ENCODE data around the gene ANKK1.

Gene ANKK1

DNA sequence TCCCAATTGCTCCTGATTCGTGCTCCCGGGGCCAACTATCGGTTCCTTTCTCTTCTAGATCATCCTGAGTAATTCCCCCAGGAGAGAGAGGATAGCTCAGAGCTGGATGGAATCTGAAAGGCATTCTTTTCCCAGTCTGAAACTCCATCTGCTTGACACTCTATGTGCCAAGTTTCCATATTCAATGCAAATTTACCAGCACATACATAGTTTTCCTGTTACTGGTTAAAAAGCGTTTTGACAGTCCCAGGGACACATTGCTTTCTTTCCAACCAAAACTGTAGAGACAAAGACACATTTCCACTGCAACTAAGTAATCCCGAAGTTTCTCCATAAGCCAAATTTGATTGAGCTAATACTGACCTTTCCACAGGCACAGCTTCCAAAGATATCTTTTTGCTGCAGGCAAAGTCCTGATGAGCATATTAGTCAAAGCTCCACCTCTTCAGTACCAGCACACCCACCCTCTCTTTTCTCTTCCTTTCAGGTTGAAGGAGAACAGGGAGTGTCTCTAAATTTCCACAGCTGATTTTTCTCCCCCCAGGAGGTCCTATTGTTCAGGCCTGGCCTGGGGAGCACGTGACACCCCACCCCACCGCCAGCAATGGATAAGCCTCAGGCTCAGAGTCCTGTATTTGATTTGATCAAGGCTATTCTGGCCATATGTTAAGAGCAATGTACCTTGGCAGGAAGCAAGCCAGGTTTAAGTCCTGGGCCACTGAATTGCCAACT, 9.7 kb upstream of the ANKK1 start:
- DNase-seq = no peak

DNA sequence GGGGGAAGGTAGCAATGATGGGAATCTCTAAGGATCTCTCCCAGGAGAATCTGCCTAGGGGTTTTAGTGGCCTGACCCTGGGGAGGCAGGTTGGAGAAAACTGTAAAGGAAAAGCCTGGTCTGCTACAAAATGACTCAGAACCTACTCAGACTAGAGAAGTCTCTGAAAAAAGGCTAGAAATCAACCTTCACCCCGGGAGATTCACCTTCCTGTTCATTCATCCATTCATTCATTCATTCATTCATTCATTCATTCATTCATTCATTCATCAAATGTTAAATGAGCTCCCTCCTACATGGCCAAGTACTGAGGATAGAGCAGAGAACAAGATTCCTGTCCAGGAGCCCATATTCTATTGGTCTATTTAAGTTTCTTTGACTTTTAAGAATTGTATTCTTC, 8.9 kb upstream of the ANKK1 start:
- no peak for DNase-seq

DNA sequence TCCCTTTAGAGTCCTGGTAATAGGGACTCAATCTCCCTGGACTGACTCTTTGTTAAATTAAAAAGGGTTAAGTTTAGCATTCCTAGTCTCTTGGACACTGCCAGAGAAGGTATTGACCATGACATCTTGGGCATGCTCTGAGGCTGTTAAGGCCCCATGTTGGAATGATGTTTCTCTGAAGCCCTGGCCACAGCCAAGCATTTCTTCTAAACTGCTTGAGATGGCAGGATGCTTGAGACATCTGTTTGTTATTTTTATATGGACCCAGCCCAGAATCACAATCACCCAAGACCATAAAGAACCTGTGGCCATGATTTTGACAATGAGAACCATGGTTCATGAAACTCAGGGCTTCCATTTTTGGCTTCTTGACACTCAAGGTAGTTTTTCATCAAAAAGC, 5.5 kb upstream of the ANKK1 start:
- DNase-seq = no peak

DNA sequence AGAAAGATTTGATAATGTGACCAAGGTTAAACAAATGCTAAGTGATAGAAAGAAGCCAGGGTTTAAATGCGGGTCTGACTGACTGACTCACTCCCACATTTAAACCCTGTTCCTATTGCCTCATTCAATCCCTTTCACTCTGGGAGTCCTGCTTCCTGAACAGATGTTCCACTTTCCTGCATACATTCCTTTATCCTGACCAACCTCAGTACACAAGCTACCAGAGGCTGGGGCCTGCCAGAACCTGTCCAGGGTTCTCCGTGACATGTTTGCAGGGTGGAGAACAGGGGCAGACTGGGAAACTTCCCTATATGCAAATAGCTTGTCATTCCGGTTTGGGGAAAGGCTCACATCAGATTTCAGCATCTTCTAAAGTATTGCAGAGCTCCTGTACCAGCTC, 3.0 kb upstream of the ANKK1 start:
- no peak for DNase-seq

DNA sequence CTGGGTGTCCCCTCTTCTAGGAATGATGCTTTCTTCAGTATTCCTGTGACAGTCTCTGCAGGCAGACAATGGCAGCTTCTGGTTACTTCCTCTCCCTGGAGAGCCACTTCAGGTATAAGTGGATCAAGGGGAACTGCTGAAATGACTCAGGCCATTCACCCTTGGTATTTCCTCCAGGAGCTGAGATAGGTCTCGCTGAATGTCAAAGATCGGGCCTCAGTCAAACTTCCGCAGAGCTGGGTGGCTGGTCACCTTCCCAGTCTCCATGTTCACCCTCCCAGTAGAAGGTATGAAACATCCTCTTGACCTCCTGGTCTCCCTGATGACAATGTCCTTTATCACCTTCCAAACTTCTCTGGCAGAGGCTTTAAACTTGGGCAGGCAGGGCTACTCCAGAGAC, 1.8 kb upstream of the ANKK1 start:
- no peak for DNase-seq

DNA sequence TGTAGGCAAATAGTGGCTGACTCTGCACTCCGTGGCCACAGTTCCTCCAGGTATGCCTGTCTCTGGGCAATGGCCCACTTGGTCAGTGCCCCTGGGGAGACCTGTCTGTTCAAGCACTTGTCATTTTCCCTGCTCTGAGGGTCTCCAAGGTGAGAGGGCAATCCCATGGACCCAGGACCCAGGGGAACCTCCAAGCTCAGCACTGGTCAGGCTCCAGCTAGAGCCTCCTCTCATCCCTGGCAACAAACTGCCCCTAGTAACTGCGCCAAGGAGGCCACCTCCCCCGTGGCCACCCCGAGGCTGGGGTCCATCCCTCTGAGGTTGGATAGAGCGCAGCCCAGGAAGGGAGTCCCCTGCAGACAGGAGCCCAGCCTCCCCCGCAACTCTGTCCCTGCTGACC, 713 bp upstream of the ANKK1 start:
- no peak for DNase-seq

DNA sequence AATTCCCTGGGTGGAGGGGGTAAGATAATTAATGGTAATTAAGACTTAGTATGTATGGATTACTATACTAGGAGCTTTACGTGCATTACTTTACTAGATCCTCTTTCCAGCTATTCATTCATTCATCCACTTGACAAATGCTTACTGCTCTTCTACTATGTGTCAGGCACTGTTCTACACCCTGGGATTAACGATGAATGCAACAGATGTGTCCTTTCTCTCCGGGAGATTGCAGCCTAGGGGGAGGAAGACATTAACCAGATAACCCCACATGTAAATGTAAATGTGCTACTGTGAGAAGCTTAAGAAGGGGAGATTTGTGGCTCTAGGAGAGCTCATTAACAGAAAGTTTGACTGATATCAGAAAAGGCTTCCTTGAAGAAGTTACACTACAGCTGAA, 1.7 kb downstream of the ANKK1 start:
- DNase-seq = no peak

DNA sequence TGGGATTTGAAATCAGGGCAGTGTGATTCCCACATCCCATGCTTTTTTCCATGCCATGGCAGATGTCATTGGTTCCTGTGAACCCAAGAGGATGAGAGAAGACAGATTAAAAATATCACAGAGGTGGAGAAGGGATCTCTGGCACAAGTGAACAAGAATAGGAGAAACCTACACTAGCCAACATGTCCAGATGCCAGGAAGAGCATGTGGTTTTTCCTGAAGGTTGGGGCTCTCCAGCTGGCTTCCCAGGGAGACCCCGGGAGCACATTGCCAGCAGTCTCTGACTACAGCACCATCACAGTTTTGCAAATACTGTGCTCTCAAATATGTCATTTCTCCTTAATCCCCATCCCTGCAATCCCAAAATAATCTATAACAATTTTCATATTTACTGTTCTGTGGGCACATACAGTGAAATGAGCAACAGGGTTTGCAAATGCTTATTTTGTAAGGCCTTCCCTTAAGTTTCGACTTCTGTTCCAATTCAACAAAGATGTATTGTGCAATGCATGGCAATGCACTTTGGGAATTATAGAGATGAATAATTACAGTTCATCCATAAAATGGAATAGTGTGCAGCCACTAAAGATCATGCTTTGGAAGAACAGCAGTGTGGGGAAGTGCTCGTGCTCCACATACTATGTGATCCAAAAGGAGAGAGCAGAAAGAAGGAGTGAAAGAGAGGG, 4.8 kb downstream of the ANKK1 start:
- no peak for DNase-seq

DNA sequence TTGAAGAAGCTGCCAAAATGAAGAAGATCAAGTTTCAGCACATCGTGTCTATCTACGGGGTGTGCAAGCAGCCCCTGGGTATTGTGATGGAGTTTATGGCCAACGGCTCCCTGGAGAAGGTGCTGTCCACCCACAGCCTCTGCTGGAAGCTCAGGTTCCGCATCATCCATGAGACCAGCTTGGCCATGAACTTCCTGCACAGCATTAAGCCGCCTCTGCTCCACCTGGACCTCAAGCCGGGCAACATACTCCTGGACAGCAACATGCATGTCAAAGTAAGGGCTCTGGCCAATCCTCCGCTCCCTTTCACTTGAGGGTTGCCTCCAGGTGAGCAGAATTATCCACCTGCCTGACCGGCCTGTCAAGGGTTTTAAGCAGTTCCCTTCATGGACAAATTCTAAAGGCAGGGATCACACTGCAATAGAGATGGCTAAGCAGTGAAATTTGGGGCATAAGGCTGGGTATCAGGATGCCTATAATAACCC, 6.0 kb downstream of the ANKK1 start:
- DNase-seq = no peak

DNA sequence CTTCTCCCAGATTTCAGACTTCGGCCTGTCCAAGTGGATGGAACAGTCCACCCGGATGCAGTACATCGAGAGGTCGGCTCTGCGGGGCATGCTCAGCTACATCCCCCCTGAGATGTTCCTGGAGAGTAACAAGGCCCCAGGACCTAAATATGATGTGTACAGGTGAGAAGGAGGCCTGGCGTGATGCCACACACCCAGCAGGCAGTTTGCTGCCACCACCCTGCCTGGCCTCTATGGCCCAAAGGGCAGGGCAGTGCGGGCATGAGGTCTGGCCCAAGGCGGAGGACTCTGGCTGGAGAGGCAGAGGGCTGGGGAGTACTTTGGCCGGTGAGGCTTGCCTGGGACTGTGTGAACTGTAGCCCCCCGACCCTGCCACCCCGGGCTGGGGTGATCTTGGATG, 7.3 kb downstream of the ANKK1 start:
- no peak for DNase-seq

DNA sequence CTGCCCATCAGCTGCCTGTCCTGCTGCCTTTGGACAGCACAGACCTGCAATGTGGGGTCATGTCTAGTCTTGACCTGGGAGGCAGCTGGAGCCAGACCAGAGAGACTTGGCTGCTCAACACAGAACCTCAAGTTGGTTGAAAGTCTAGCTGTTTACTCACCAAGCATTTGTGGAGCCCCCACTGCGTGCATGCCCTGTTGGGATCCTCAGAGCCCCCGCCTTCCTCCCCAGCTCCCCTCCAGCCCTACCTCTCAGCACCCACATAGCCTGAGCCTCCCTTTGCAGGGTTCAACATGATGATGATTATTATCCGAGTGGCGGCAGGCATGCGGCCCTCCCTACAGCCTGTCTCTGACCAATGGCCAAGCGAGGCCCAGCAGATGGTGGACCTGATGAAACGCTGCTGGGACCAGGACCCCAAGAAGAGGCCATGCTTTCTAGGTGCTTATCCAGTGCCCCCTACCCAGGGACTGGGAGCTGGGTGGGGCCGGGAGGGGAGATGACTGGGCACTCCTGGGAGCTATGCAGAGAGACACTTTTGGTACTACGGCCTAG, 8.3 kb downstream of the ANKK1 start:
- DNase-seq = no peak

DNA sequence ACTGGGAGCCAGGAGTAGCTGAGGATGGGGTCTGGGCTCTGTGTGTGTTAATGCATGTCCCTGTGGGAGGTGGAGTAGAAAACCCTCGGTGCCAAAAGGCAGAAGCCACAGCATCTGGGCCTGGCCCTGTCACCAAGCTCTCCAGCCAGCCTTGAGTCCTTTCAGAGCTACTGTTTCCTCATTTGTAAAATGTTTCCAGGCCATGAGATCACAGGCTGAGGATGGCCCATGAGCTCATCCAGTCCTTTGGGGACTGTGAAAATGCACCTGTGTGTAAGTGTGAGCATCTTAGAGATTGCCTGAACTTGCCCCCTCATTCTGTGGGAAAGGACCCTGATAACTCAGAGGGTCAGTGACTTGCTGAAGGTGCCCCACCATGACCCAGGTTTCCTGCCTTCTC, 9.1 kb downstream of the ANKK1 start:
- DNase-seq = no peak

DNA sequence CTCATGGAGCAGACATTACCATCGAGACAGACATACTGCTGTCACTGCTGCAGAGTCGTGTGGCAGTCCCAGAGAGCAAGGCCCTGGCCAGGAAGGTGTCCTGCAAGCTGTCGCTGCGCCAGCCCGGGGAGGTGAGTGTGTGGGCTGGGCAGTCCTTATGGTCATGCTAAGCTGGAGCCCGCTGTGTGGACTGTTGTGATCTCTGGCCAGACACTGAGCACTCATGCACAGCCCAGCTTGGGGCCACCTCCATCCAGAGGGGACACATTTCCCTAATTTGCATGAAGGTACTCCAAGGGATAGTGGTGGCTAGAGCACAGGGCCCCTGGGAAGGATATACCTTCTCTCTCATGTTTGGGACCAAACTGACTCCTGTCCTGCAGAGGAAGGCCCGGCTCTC, 9.6 kb downstream of the ANKK1 start:
- no peak for DNase-seq

DNA sequence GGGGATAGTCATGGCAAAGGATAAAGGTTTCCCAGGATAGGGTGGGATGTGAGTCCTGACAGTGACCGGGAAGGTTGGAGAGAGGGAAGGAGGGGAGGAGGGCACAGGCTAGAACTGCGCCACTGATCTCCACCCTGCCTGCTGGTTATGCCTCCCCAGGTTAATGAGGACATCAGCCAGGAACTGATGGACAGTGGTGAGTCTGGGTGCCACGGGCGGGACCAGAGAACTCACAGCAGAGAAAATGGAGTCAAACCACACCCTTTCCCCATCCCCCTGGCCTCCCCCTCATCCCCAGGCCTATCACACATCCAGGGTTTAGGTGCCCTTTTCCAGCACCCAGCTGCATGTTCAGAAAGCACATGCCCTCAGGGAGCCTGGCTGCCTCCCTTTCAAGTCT, 10.2 kb downstream of the ANKK1 start:
- no peak for DNase-seq

DNA sequence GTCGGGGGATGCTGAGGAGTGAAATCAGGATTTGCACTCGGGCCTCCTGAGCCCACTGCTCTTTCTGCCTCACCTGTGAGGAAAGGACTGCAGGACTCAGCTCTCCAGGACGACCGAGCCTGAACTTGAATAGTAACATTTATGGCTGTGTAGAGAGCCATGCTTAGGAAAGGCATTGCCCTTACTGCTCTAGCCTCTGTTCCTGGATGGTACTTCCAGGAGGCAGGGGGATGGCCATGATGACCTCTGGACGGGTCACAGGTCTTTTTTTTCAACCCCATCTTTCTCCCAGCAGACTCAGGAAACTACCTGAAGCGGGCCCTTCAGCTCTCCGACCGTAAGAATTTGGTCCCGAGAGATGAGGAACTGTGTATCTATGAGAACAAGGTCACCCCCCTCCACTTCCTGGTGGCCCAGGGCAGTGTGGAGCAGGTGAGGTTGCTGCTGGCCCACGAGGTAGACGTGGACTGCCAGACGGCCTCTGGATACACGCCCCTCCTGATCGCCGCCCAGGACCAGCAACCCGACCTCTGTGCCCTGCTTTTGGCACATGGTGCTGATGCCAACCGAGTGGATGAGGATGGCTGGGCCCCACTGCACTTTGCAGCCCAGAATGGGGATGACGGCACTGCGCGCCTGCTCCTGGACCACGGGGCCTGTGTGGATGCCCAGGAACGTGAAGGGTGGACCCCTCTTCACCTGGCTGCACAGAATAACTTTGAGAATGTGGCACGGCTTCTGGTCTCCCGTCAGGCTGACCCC, 11.3 kb downstream of the ANKK1 start:
- no peak for DNase-seq

DNA sequence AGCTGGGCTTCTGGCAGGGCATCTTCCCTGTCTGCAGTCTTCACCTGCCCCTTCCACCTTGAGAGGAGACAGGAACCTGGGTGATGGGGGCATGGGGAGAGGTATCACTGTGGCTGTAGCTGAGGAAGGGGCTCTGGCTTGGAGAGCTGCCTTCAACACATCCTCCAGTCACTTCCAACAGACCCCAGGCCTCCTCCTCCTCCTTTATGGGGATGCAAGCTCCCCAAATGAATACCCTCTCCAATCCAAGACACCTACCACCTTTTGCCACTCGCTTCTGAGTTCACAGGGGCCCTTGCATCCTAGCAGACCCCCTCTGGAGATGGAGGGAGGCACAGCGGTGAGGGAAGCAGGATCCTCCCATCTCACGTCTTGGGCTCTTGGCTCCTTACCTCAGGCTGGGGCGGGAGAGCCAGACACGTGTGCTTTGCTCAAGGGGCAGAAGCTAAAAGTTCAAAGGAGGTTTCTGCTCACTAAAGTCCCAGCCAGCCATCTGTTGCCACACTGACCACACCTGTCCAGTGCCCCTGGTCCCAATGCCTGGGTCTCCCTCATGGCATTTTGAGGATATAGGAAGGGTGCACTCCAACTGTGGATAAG, 13.2 kb downstream of the ANKK1 start:
- DNase-seq = no peak

DNA sequence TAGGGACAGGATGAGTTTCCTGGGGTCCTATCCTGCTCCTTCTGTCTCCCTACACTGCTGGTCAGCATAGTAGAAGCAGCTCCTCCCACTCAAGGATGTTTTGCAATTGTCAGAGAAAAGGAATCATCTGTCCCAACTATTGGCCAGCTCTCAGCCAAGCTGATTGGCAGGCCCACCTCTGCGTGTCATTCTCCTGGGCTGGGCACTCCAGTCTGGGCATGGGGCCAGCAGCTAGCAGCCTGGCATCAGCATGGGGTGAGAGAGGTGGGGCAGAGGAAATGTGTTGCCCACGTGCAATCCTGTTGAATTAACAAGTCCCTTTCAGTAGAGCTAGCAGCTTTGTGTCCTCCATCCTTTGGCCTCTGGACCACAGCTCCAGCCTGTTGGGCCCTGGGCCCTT, 14.1 kb downstream of the ANKK1 start:
- DNase-seq = no peak

DNA sequence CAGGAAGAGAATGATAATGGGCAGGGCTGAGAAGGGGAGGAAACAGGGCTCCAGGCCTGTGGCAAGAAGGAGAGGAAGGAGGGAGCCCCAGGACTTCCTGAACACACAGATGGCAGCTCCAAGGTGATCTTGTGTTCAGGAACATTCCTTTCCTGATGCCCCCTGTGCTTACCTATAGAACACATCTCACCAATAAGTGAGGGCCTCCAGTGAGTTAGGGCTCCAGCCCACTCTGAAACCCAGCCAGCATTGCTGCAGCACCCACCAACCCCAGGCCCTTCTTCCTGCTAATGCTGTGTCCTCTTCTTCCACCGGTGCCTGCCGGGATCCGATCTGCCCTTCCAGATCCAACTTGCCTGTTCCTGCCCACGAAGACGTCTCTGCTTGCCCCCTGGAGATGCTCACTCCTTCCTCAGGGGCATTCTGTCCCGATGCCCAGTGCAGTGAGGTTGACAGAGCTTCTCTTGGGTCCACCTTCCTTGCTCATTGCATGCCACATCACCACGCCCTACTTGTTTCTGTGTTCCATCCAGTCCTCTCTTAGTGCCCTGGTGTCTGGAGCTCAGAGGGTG, 17.4 kb downstream of the ANKK1 start:
- no peak for DNase-seq

DNA sequence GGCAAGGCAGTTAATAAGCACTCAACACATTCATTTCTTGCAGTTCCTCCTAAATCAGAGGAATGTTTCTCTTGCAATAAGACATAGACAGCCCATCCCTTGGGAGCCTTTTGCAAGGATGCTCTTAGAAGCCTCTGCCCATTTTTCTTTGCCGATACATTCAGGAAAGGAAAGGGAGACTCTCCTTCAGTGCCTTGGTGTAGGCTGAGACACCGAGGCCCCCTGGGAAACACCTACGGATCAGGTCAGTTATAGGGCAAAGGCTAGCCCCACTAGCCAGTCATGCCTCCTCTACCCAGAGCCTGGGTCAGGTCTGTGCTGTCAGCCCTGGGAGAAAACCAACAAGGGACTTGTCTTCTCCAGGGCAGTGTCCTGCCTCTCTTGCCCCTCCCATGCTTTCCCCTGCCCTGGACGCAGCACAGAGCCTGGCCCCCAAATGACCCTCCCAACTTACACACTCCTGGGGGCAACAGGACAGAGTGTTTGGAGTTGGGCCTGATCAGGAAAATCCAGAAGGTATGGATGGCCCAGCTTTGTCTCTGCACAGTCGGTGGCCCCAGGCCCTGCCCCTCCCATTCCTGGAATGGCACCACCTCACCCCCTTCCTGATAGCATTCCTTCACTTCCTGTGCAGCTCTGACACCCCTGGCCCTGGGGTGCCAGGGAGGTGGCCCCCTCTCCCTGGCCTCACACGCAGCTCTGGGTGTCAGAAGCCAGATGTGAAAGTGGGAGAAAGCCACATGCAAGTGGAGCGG, 18.3 kb downstream of the ANKK1 start:
- DNase-seq = no peak

DNA sequence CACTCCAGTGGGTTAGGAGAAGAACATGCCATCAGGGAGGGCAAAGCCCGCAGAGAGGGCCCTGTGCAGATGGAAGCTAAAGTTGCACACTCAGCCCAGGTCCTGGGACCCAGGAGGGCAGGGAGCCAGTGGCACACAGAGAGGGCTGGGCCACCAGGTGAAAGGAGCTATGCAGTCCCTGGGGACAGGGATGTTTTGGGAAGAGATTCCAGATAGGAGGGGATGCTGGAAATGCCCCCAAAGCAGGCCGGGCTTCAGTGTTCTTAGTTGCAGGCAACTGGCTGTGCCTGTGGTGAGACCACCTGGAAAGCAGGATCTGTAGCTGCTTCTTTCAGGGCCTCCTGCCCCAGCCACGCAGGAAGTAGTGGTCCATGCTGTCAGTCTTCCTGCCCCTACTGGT, 19.6 kb downstream of the ANKK1 start:
- no peak for DNase-seq

DNA sequence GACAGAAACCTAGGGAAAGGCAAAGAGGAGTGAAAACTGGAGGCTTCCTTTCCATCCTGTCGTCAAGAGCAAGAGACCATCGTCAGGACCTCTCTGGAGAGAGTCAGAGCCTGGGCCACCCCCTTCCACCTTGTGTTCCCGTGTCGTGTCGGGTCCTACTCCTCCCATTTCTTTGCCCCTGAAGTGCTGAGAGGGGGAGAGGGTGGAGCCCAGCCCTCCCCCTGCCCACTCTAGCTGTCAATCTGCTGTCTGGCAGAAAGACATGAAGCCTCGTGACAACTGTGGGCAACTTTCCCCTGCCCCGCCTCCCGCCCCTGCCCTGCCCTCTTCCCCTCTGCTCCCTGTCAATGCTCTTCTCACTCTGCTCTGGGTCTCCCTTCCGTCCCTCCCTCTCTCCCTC, 20.6 kb downstream of the ANKK1 start:
- DNase-seq = no peak

DNA sequence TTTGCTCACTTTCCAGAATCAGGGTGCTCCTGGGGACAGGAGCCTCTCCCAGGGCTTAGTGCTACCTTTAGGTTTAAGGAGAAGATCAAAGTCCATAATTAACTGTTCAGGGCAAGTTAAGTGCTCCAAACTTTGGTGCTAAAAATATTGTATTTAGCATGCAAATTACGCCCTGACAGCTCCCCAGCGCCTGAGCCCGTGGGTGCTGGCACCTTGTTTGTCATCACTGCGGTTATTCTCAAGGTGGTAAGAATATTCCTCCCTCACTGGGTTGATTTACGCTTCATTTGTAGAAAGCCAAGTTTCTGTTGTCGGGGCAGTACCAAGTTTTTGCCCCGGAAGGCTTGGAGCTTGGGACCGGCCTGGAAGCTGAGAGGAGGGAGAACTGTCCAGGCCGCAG, 21.3 kb downstream of the ANKK1 start:
- no peak for DNase-seq
